Activated T-cell treated with anti-CD3 and anti-CD28 coated beads, Interleukin-2, amount 50 U/mL, for 24 hours (primary cell): ENCODE measurements around the gene HENMT1.

Source experiments
- DNase-seq: peaks from one replicate; pipeline ENCODE4 v3.0.0-alpha.2; 2020
- H3K27ac Mint-ChIP-seq: 2 replicates; pipeline ENCODE4 v1.8.0; 2020; ENCODE audit warnings: mild to moderate bottlenecking, mixed read lengths
- H3K27me3 Mint-ChIP-seq: 2 replicates; pipeline ENCODE4 v1.8.0; 2020; ENCODE audit warnings: mixed read lengths
- H3K36me3 Mint-ChIP-seq: 2 replicates; pipeline ENCODE4 v1.8.0; 2020; ENCODE audit warnings: low read depth, mixed read lengths
- H3K4me1 Mint-ChIP-seq: 2 replicates; pipeline ENCODE4 v1.8.0; 2020; ENCODE audit warnings: low read depth, mixed read lengths
- H3K4me3 Mint-ChIP-seq: 2 replicates; pipeline ENCODE4 v1.8.0; 2020; ENCODE audit warnings: mild to moderate bottlenecking, moderate library complexity, mixed read lengths
- H3K9me3 Mint-ChIP-seq: 2 replicates; pipeline ENCODE4 v1.8.0; 2020; ENCODE audit warnings: mixed read lengths

Gene HENMT1

GRCh38 chr1:108627951-108628350, 32.9 kb downstream of the HENMT1 start:
- peaks cover 33% of the 10 kb centered on the region for H3K36me3 Mint-ChIP-seq
- H3K27me3 Mint-ChIP-seq, result no peaks in the 10 kb centered on the region
- DNase-seq, result no peak
- no peak overlapping the region for H3K27ac Mint-ChIP-seq
- H3K4me3 Mint-ChIP-seq, result no peak overlapping the region
- no peaks in the 10 kb centered on the region for H3K9me3 Mint-ChIP-seq
- no peaks in the 10 kb centered on the region for H3K4me1 Mint-ChIP-seq

- DNase-seq, result no peak
- H3K27ac Mint-ChIP-seq, result no peak overlapping the region
- H3K36me3 Mint-ChIP-seq, result peaks cover 32% of the 10 kb centered on the region
- no peaks in the 10 kb centered on the region for H3K27me3 Mint-ChIP-seq
- H3K4me3 Mint-ChIP-seq, result no peak overlapping the region
- no peaks in the 10 kb centered on the region for H3K4me1 Mint-ChIP-seq
- no peaks in the 10 kb centered on the region for H3K9me3 Mint-ChIP-seq
These were observed 33.6 kb downstream of the HENMT1 start for GRCh38 chr1:108627256-108627655.

GRCh38 chr1:108624069-108624468, 36.8 kb downstream of the HENMT1 start:
- DNase-seq, result no peak
- Mint-ChIP-seq H3K27ac (no peak overlapping the region), H3K36me3 (peaks cover 20% of the 10 kb centered on the region), H3K4me1 (no peaks in the 10 kb centered on the region), H3K4me3 (no peak overlapping the region), H3K27me3 (no peaks in the 10 kb centered on the region), H3K9me3 (no peaks in the 10 kb centered on the region)

GRCh38 chr1:108617724-108618056, 43.2 kb downstream of the HENMT1 start:
- H3K27me3 Mint-ChIP-seq, result no peaks in the 10 kb centered on the region
- no peaks in the 10 kb centered on the region for H3K9me3 Mint-ChIP-seq
- peaks cover 4% of the 10 kb centered on the region for H3K36me3 Mint-ChIP-seq
- DNase-seq, result no peak
- no peak overlapping the region for H3K4me3 Mint-ChIP-seq
- H3K27ac Mint-ChIP-seq, result no peak overlapping the region
- H3K4me1 Mint-ChIP-seq, result no peaks in the 10 kb centered on the region

GRCh38 chr1:108617008-108617723, 43.7 kb downstream of the HENMT1 start:
- no peak overlapping the region for H3K4me3 Mint-ChIP-seq
- no peak overlapping the region for H3K27ac Mint-ChIP-seq
- DNase-seq, result no peak
- H3K36me3 Mint-ChIP-seq, result peaks cover 4% of the 10 kb centered on the region
- no peaks in the 10 kb centered on the region for H3K4me1 Mint-ChIP-seq
- H3K9me3 Mint-ChIP-seq, result no peaks in the 10 kb centered on the region
- no peaks in the 10 kb centered on the region for H3K27me3 Mint-ChIP-seq

- no peaks in the 10 kb centered on the region for H3K9me3 Mint-ChIP-seq
- no peak overlapping the region for H3K27ac Mint-ChIP-seq
- H3K36me3 Mint-ChIP-seq, result no peaks in the 10 kb centered on the region
- H3K27me3 Mint-ChIP-seq, result no peaks in the 10 kb centered on the region
- DNase-seq, result no peak
- H3K4me1 Mint-ChIP-seq, result no peaks in the 10 kb centered on the region
- no peak overlapping the region for H3K4me3 Mint-ChIP-seq
These were observed 45.3 kb downstream of the HENMT1 start for GRCh38 chr1:108615544-108615943.

GRCh38 chr1:108612496-108612895, 48.4 kb downstream of the HENMT1 start:
- Mint-ChIP-seq H3K4me3 (no peak overlapping the region), H3K27me3 (no peaks in the 10 kb centered on the region), H3K4me1 (peaks cover 5% of the 10 kb centered on the region), H3K36me3 (peaks cover 9% of the 10 kb centered on the region), H3K27ac (no peak overlapping the region), H3K9me3 (no peaks in the 10 kb centered on the region)
- DNase-seq, result no peak

- no peak for DNase-seq
- Mint-ChIP-seq H3K4me3 (no peak overlapping the region), H3K36me3 (peaks cover 9% of the 10 kb centered on the region), H3K4me1 (peaks cover 5% of the 10 kb centered on the region), H3K27ac (no peak overlapping the region), H3K9me3 (no peaks in the 10 kb centered on the region), H3K27me3 (no peaks in the 10 kb centered on the region)
These were observed 48.9 kb downstream of the HENMT1 start for GRCh38 chr1:108611984-108612383.

GRCh38 chr1:108610073-108610472, 50.8 kb downstream of the HENMT1 start:
- DNase-seq, result no peak
- Mint-ChIP-seq H3K4me3 (no peak overlapping the region), H3K9me3 (no peaks in the 10 kb centered on the region), H3K27me3 (no peaks in the 10 kb centered on the region), H3K4me1 (peaks cover 5% of the 10 kb centered on the region), H3K36me3 (peaks cover 9% of the 10 kb centered on the region), H3K27ac (no peak overlapping the region)

- no peak overlapping the region for H3K27ac Mint-ChIP-seq
- no peak overlapping the region for H3K4me3 Mint-ChIP-seq
- H3K27me3 Mint-ChIP-seq, result no peaks in the 10 kb centered on the region
- peaks cover 9% of the 10 kb centered on the region for H3K36me3 Mint-ChIP-seq
- peaks cover 5% of the 10 kb centered on the region for H3K4me1 Mint-ChIP-seq
- DNase-seq, result no peak
- H3K9me3 Mint-ChIP-seq, result no peaks in the 10 kb centered on the region
These were observed 51.3 kb downstream of the HENMT1 start for GRCh38 chr1:108609483-108610049.

GRCh38 chr1:108606478-108606877, 54.4 kb downstream of the HENMT1 start:
- peaks cover 14% of the 10 kb centered on the region for H3K36me3 Mint-ChIP-seq
- no peaks in the 10 kb centered on the region for H3K27me3 Mint-ChIP-seq
- no peak for DNase-seq
- H3K9me3 Mint-ChIP-seq, result no peaks in the 10 kb centered on the region
- peaks cover 5% of the 10 kb centered on the region for H3K4me1 Mint-ChIP-seq
- H3K4me3 Mint-ChIP-seq, result no peak overlapping the region
- H3K27ac Mint-ChIP-seq, result no peak overlapping the region

- H3K36me3 Mint-ChIP-seq, result peaks cover 16% of the 10 kb centered on the region
- no peaks in the 10 kb centered on the region for H3K9me3 Mint-ChIP-seq
- H3K27me3 Mint-ChIP-seq, result no peaks in the 10 kb centered on the region
- no peak overlapping the region for H3K4me3 Mint-ChIP-seq
- H3K4me1 Mint-ChIP-seq, result peaks cover 5% of the 10 kb centered on the region
- no peak for DNase-seq
- H3K27ac Mint-ChIP-seq, result no peak overlapping the region
These were observed 55.3 kb downstream of the HENMT1 start for GRCh38 chr1:108605633-108606032.

- DNase-seq, result no peak
- peaks cover 11% of the 10 kb centered on the region for H3K36me3 Mint-ChIP-seq
- H3K4me1 Mint-ChIP-seq, result no peaks in the 10 kb centered on the region
- no peaks in the 10 kb centered on the region for H3K27me3 Mint-ChIP-seq
- H3K27ac Mint-ChIP-seq, result no peak overlapping the region
- H3K4me3 Mint-ChIP-seq, result no peak overlapping the region
- no peaks in the 10 kb centered on the region for H3K9me3 Mint-ChIP-seq
These were observed 59.0 kb downstream of the HENMT1 start for GRCh38 chr1:108601708-108602410.

- H3K4me1 Mint-ChIP-seq, result no peaks in the 10 kb centered on the region
- no peak for DNase-seq
- no peak overlapping the region for H3K27ac Mint-ChIP-seq
- H3K27me3 Mint-ChIP-seq, result no peaks in the 10 kb centered on the region
- H3K4me3 Mint-ChIP-seq, result no peak overlapping the region
- no peaks in the 10 kb centered on the region for H3K9me3 Mint-ChIP-seq
- H3K36me3 Mint-ChIP-seq, result peaks cover 11% of the 10 kb centered on the region
These were observed 60.4 kb downstream of the HENMT1 start for GRCh38 chr1:108600504-108600903.

GRCh38 chr1:108598340-108598739, 62.6 kb downstream of the HENMT1 start:
- H3K27me3 Mint-ChIP-seq, result no peaks in the 10 kb centered on the region
- H3K27ac Mint-ChIP-seq, result no peak overlapping the region
- H3K4me1 Mint-ChIP-seq, result peaks cover 10% of the 10 kb centered on the region
- no peak overlapping the region for H3K4me3 Mint-ChIP-seq
- no peaks in the 10 kb centered on the region for H3K9me3 Mint-ChIP-seq
- no peak for DNase-seq
- peaks cover 11% of the 10 kb centered on the region for H3K36me3 Mint-ChIP-seq
